Globus pallidus (tissue), 1 donor: ENCODE measurements around the gene LTB4R.

Source experiments
- DNase-seq: peaks from one replicate; pipeline ENCODE4 v3.0.0-alpha.2; 2015; ENCODE audit warnings: low spot score

Gene LTB4R, protein sequence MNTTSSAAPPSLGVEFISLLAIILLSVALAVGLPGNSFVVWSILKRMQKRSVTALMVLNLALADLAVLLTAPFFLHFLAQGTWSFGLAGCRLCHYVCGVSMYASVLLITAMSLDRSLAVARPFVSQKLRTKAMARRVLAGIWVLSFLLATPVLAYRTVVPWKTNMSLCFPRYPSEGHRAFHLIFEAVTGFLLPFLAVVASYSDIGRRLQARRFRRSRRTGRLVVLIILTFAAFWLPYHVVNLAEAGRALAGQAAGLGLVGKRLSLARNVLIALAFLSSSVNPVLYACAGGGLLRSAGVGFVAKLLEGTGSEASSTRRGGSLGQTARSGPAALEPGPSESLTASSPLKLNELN

DNA sequence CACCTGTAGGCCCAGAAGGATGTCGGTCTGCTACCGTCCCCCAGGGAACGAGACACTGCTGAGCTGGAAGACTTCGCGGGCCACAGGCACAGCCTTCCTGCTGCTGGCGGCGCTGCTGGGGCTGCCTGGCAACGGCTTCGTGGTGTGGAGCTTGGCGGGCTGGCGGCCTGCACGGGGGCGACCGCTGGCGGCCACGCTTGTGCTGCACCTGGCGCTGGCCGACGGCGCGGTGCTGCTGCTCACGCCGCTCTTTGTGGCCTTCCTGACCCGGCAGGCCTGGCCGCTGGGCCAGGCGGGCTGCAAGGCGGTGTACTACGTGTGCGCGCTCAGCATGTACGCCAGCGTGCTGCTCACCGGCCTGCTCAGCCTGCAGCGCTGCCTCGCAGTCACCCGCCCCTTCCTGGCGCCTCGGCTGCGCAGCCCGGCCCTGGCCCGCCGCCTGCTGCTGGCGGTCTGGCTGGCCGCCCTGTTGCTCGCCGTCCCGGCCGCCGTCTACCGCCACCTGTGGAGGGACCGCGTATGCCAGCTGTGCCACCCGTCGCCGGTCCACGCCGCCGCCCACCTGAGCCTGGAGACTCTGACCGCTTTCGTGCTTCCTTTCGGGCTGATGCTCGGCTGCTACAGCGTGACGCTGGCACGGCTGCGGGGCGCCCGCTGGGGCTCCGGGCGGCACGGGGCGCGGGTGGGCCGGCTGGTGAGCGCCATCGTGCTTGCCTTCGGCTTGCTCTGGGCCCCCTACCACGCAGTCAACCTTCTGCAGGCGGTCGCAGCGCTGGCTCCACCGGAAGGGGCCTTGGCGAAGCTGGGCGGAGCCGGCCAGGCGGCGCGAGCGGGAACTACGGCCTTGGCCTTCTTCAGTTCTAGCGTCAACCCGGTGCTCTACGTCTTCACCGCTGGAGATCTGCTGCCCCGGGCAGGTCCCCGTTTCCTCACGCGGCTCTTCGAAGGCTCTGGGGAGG, at the start of gene LTB4R:
Gene LTB4R, plus strand, starts transcription at position 857 of the 959 bp plus-strand sequence. CDS start 4,150 bp downstream, outside the sequence.
- DNase-seq = peak; percentile 55

DNA sequence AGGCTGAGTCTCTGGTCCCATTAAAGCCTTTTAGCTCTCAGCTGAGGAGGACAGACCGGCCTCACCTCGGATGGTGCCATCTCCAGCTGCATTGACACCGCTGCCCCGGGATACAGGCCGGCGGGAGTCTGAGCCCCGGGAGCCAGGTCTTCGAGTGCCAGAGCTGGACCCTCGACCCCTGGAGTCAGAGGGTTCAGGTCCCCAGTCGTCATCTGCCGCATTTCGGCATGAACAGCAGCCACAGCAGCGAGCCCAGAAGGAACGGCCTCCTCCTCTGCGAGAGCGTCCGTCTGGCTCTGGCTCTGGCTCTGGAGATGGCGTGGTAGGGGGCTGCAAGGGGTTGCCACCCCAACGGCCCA, 49.4 kb upstream of the LTB4R start:
- no peak for DNase-seq

DNA sequence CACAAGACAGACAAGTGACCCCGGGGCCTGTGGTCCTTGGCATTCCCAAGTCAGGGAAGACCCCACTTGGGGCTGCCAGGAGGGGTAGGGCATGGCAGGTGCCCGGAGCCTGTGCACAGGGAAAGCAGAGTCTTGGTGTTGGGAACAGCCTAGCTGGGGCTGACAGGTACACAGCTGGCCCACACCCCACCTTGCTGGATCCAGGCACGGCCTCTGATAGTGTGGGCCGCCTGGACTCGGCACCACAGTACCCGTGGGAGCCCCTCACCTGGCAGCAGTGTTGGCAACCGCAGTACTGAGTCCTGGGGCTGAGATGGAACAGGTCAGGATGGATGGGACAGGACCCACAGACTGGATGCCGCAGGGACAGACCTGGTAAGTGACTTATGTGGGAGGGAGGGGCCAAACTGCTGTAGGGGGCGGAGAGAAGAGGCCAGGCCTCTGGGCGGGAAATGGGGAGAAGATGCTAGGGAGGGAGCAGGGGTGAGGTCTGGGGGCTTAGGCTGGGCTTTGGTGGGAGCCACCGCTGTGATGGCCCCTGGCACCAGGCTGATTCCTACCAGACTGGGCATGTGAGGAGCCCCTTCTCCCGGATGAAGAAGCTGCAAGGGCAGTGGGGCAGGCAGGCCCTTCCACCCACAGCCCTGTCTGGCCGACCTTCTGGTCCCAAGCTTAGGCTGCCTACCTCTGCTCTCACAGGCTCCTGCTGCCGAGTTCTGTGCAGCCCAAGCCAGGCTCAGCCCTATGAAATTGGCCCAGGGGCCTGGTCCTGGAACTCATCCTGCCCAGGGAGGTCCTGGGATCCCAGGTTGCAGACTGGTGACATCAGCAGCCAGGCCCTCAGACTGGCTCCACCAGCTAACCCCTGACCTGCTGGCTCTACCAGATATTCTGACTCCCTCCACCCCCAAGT, 48.2 kb upstream of the LTB4R start, which contains the start of gene TGM1:
Gene TGM1, minus strand, starts transcription at position 357 of the 913 bp plus-strand sequence. CDS start 825 bp downstream, outside the sequence.
- DNase-seq = no peak

GRCh38 chr14:24263848-24264247, 47.5 kb upstream of the LTB4R start:
- no peak for DNase-seq

- DNase-seq = no peak
Observed at GRCh38 chr14:24264298-24264697, 47.0 kb upstream of the LTB4R start.

GRCh38 chr14:24266344-24267244, 44.7 kb upstream of the LTB4R start:
- no peak for DNase-seq

DNA sequence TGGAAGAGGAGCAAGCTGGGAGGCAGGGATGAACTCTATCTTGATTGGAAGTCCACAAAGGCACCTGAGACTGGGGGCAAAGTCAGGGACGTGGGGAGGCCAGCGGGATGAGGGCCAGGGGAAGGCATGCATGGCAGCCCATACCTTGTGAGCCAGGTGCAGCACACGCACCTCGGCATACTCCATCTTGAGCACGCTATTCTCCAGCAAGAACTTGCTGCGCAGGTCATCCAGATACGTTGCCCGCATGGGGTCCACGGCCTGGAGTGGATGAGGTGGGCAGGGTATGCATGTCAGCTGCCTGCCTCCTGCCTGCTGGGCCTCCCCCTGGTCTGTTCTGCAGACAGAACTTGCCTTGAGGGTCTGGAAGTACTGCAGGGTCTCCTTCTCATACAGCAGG, 43.8 kb upstream of the LTB4R start:
- DNase-seq = no peak

DNA sequence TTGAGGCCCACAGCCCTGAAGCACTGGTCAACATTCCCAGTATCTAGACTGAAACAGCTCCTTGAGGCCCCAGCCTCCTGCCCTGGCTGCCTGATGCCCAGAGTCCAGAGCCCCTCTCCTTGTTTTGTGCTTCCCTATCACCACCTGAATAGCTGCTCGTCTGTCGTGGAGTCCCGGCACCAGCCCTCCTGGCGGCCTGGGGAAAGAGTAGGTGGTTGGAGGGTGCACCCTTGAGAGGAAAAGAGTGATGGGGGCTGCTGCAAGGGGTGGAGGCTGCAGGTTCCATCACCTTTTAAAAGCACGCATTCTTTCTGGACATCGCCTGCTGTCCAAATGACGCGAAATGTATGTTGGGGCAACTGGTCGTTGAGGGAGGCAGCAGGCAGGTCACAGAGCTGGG, 43.1 kb upstream of the LTB4R start:
- DNase-seq = no peak

DNA sequence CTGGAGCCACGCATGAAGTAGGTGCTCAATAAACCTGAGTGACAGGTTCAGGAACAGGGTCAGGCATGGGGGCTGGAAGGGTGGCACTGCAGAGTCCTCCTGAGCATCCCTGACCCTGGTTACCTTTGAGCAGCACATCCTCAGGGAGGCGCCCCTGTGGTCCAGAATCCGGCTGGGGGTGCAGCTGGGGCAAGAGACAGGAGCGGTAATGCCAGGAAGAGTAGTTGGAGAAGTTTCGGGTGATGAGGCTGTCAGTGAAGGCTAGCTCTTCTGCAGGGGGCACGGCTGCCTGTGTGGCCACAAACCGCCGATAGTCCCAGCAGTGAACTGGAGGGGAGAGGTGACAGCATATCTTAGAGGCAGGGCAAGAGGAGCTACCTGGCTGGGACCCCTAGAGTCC, 41.9 kb upstream of the LTB4R start:
- DNase-seq = no peak

GRCh38 chr14:24269910-24270536, 41.3 kb upstream of the LTB4R start:
- DNase-seq = no peak

- DNase-seq = no peak
Observed at GRCh38 chr14:24270537-24271133, 40.7 kb upstream of the LTB4R start.

DNA sequence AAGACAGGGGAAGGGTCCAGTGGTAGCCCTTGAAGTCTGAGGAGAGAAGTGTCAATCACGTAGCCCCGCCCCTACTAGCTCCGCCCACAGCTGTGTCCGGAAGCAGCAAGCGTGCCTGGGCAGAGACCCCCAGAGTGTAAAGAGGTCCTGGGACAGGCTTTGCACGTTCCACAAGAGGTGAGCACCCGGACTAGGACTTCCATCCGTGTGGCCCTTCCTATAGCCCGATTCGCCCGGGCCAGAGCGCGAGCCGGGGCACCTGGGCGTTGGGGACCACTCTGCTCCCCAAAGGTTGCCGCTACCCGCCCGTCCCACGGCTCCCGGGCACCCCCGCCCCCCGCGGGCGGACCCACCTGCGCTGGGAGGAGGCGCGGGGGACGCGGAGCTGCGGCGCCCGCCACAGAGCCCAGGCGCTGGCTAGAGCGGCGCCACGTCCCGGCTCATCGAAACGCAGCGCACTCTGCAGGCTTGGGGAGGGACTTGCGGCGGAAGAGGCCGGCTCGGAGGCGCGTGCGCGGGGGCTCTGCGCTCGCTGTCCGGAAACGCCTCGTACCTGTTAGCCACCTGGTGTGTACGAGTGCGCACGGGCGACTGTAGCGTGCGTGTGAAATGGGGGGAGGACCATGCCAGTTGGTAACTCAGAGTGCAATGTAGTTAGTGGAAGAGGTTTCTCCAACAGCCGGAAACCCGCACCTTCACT, 40.0 kb upstream of the LTB4R start, which contains the start of gene RABGGTA:
Gene RABGGTA, minus strand, starts transcription at position 464 of the 700 bp plus-strand sequence. CDS start 482 bp downstream, outside the sequence.
- peak; percentile 80 for DNase-seq

DNA sequence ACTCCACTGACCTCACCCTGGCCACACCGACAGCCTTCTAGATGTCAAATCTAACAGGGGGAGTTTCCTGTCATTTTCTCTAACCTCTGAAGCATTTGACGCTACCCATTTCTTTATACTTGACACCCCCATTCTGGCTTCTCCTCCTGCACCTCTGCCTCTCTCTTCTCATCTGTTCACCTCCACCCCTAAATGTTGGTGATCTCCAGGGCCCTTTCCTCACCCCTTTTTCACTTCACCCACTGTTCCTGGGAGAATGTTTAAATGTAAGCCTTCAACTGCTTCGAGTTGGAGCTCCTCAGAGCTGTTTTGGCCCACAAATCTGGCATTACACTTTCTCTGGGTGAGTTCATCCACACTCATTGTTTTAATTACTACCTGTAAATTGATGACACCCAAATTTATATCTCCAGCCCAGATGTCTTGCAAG, 39.5 kb upstream of the LTB4R start:
- no peak for DNase-seq

DNA sequence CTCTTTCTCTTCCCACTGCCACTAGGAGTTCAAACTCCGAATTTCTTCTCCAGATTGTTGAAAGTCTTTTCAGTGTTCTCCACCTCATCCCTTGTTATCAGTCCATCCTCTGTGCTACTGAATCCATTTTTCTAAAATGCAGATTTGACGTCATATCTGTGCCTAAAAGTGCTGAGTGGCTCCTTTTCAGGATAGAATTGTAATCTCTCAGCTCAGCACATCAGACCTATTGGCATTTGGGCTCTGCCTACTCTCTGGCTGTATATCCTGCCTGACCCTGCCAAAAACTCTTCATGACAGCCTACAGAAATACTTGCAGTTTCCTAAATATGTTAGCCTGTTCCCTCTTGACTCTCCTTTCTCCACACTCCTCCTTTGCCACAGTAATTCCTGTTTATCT, 38.8 kb upstream of the LTB4R start:
- no peak for DNase-seq

- DNase-seq = no peak
Observed at GRCh38 chr14:24273422-24273998, 37.8 kb upstream of the LTB4R start.

DNA sequence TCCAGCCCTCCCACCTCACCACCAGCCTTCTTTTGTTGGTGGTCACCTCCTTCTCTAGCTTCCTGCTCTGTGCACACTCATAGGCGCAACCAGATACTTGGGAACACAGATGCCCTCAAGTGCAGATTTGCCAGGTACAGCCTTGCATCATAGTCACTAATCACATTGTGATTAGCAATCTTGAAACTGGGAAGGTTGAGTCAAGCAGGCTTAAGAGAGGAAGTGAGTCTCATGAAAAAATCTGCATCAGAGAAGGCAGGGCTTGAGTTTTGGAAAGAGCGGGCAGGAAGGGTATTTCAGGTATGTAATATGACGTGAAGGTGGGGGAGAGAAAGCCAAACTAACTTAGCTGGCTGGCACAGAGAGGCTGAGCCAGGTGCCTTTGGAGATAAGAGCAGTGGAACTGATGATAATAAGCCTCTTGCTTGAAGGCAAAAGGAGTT, 37.2 kb upstream of the LTB4R start:
- peak; percentile 43 for DNase-seq

- DNase-seq = no peak
Observed at GRCh38 chr14:24277071-24277470, 34.2 kb upstream of the LTB4R start.

DNA sequence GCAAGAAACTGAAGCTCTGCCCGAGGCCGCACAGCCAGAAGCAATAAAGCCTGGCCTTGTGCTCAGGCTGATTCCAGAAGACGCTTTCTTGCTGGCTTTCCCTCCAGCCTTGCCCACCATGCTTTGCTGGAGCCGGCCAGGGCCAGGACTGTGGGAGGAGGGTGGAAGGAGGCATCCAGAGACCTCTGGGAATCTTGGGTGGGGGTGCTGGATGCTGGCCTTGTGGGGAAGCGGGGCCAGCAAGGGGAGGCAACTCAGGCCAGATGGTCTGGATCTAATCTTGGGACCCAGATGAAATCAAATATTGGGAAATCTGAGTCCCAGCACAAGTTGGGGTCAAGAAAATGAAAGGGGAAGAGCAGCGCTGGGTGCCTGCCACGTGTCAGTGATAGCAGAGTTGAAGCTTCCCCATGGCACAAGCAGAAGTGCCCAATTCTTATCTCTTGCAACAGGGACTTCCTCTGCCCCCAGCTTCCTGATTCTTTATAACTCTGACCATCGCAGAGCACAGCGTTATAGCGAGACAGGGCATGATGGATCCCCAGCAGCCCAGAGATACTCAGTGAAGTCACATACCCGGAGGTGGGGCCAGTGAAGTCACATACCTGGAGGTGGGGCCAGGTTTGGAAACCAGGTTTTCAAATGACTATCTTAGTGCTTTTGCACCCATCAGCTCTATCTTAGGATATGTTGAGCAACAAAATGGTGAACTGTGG, 33.5 kb upstream of the LTB4R start:
- peak; percentile 42 for DNase-seq
